HCT116 (cell line): ENCODE data around the gene LHB. TPM values are rescaled to one million over a fixed set of nuclear protein-coding genes. Genes with fewer than 3 reads are reported as not detected.

Experiments
- ATAC-seq: fragments of 200-7000 bp; cut with Tn5 transposase; 2 replicates; pipeline ENCODE4 v1.9.1; 2020; ENCODE audit warnings: mild to moderate bottlenecking, moderate library complexity
- BruUV-seq: library from RNA; stranded (reverse); fragments of 400-500 nt; replicated peaks from 2 replicates; lab custom pipeline; 2021; lab: Mats Ljungman, UMichigan
- CTCF ChIA-PET: fragments of 300-600 bp; sonication (Branson Sonifier 250); formaldehyde crosslinking; loops from one replicate; lab custom pipeline; 2021; ENCODE audit warnings: antibody characterized with exemption; lab: Charles Lee
- POLR2A ChIA-PET: fragments of 300-600, 350-600 bp; sonication (Branson Sonifier 250); formaldehyde crosslinking; loops from one replicate; lab custom pipeline; 2021; ENCODE audit warnings: antibody characterized with exemption; lab: Charles Lee
- RAD21 ChIA-PET, 2 experiments: fragments of 300-600 bp; sonication (Branson Sonifier 250); formaldehyde crosslinking; loops; one replicate each; lab custom pipeline; 2023; ENCODE audit warnings: low total read pairs in 2 of 2; ENCODE audit not compliant: uncharacterized antibody in 2 of 2, unreplicated experiment in 2 of 2, low non-redundant PET in 1 of 2; lab: Charles Lee
- DNase-seq: peaks from one replicate; pipeline ENCODE4 v3.0.0-alpha.2; 2010; ENCODE audit warnings: low read depth, low spot score
- H2AFZ ChIP-seq: fragments of 200-600 bp; shearing (Covaris generic), sonication (generic); 2 replicates; pipeline ENCODE4 v1.6.1; 2017; ENCODE audit warnings: low read depth, mixed run types, mixed read lengths, antibody characterized with exemption, low read length; ENCODE audit not compliant: poor library complexity, severe bottlenecking
- H3K27ac ChIP-seq: 2 replicates; pipeline ENCODE4 v1.5.1; 2012; ENCODE audit warnings: low read depth, low read length
- H3K27me3 ChIP-seq: fragments of 200-600 bp; sonication (generic); 2 replicates; pipeline ENCODE4 v1.6.1; 2016; ENCODE audit warnings: mixed run types, low read length, mixed read lengths; ENCODE audit not compliant: insufficient read depth
- H3K36me3 ChIP-seq, 2 experiments: fragments of 200-500 bp in 1 of 2; fragments of 200-600 bp in 1 of 2; sonication (Bioruptor generic) in 1 of 2; sonication (generic) in 1 of 2; 2 replicates each; pipeline versions ENCODE4 v1.5.1 to v1.6.1; 2014 to 2016; ENCODE audit warnings: low read length in 2 of 2, inconsistent platforms in 1 of 2, mixed read lengths in 1 of 2, mixed run types in 1 of 2; ENCODE audit not compliant: insufficient read depth in 2 of 2, control insufficient read depth in 1 of 2
- H3K4me1 ChIP-seq, 2 experiments: fragments of 200-600 bp in 1 of 2; sonication (generic) in 1 of 2; 2 replicates each; pipeline versions ENCODE4 v1.5.1 to v1.6.1; 2012 to 2017; ENCODE audit warnings: low read length in 2 of 2, inconsistent platforms in 1 of 2, mild to moderate bottlenecking in 1 of 2, mixed read lengths in 1 of 2, mixed run types in 1 of 2, moderate library complexity in 1 of 2; ENCODE audit not compliant: insufficient read depth in 2 of 2, control insufficient read depth in 1 of 2
- H3K4me2 ChIP-seq: fragments of 200-600 bp; sonication (generic); 2 replicates; pipeline ENCODE4 v1.6.1; 2017; ENCODE audit warnings: mixed run types, low read length, mixed read lengths
- H3K4me3 ChIP-seq, 2 experiments: fragments of 200-600 bp in 1 of 2; sonication (generic) in 1 of 2; replicated peaks in 1 of 2; 2 replicates each; pipeline ENCODE4 v1.5.1; 2011 to 2016; ENCODE audit warnings: low read length in 2 of 2, control low read depth in 1 of 2, low read depth in 1 of 2, mild to moderate bottlenecking in 1 of 2, mixed read lengths in 1 of 2, mixed run types in 1 of 2
- H3K79me2 ChIP-seq: fragments of 200-600 bp; sonication (generic); 2 replicates; pipeline ENCODE4 v1.6.1; 2017; ENCODE audit warnings: mild to moderate bottlenecking, mixed run types, low read length, moderate library complexity, mixed read lengths; ENCODE audit not compliant: insufficient read depth
- H3K9ac ChIP-seq: fragments of 200-600 bp; sonication (generic); 2 replicates; pipeline ENCODE4 v1.6.1; 2016; ENCODE audit warnings: low read length, mixed read lengths
- H3K9me2 ChIP-seq: fragments of 200-600 bp; sonication (generic), shearing (Covaris generic); 2 replicates; pipeline ENCODE4 v1.6.1; 2017; ENCODE audit warnings: mixed run types, mild to moderate bottlenecking, moderate library complexity; ENCODE audit not compliant: insufficient read depth
- H3K9me3 ChIP-seq, 2 experiments: fragments of 200-500 bp in 1 of 2; fragments of 200-600 bp in 1 of 2; sonication (Bioruptor generic) in 1 of 2; sonication (generic) in 1 of 2; 2 replicates each; pipeline ENCODE4 v1.6.1; 2014 to 2017; ENCODE audit warnings: low read length in 2 of 2, mixed read lengths in 2 of 2, inconsistent platforms in 1 of 2, low read depth in 1 of 2, mild to moderate bottlenecking in 1 of 2, mixed run types in 1 of 2, moderate library complexity in 1 of 2; ENCODE audit not compliant: control insufficient read depth in 1 of 2, insufficient read depth in 1 of 2
- H4K20me1 ChIP-seq: fragments of 200-600 bp; sonication (generic), shearing (Covaris generic); 2 replicates; pipeline ENCODE4 v1.6.1; 2017; ENCODE audit warnings: mixed run types, mild to moderate bottlenecking, moderate library complexity; ENCODE audit not compliant: insufficient read depth
- CBX3 ChIP-seq: IDR thresholded peaks from 2 replicates; pipeline ENCODE4 v1.6.1; 2012; ENCODE audit warnings: low read depth
- CEBPB ChIP-seq: IDR thresholded peaks from 2 replicates; pipeline ENCODE4 v1.6.1; 2012; ENCODE audit warnings: low read depth
- CTCF ChIP-seq, 3 experiments: fragments of 200-600 bp in 1 of 3; sonication (generic) in 1 of 3; IDR thresholded peaks in 2 of 3; conservative IDR thresholded peaks in 1 of 3; 2 replicates each; pipeline ENCODE4 v1.5.1; 2012 to 2017; ENCODE audit warnings: low read depth in 2 of 3, low read length in 2 of 3, antibody characterized with exemption in 1 of 3, borderline replicate concordance in 1 of 3, control low read depth in 1 of 3, mild to moderate bottlenecking in 1 of 3, mixed read lengths in 1 of 3, mixed run types in 1 of 3, moderate library complexity in 1 of 3; ENCODE audit not compliant: insufficient read depth in 1 of 3
- ELF1 ChIP-seq: IDR thresholded peaks from 2 replicates; pipeline ENCODE4 v1.6.1; 2012; ENCODE audit warnings: low read depth, borderline replicate concordance
- EZH2 ChIP-seq: fragments of 200-600 bp; sonication (generic); IDR thresholded peaks from 2 replicates; pipeline ENCODE4 v1.6.1; 2017; ENCODE audit warnings: antibody characterized with exemption, mixed run types
- FOSL1 ChIP-seq: IDR thresholded peaks from 2 replicates; pipeline ENCODE4 v1.6.1; 2012; ENCODE audit warnings: low read depth
- JUND ChIP-seq: IDR thresholded peaks from 2 replicates; pipeline ENCODE4 v1.6.1; 2012
- POLR2A ChIP-seq: IDR thresholded peaks from 2 replicates; pipeline ENCODE4 v1.7.0; 2011; ENCODE audit warnings: borderline replicate concordance; ENCODE audit not compliant: insufficient read depth, insufficient read length; ENCODE audit errors: extremely low read depth
- POLR2AphosphoS5 ChIP-seq: IDR thresholded peaks from 2 replicates; pipeline ENCODE4 v1.6.1; 2011; ENCODE audit warnings: mild to moderate bottlenecking, low read depth, low read length, moderate library complexity
- SP1 ChIP-seq: IDR thresholded peaks from 2 replicates; pipeline ENCODE4 v1.6.1; 2012; ENCODE audit warnings: low read depth
- SRF ChIP-seq: IDR thresholded peaks from 2 replicates; pipeline ENCODE4 v1.6.1; 2012; ENCODE audit warnings: low read depth
- YY1 ChIP-seq: IDR thresholded peaks from 2 replicates; pipeline ENCODE4 v1.6.1; 2011; ENCODE audit warnings: low read length, low read depth, moderate library complexity, mild to moderate bottlenecking; ENCODE audit not compliant: insufficient replicate concordance; ENCODE audit errors: extremely low read depth
- ZFX ChIP-seq: fragments of 450-650 bp; IDR thresholded peaks from 2 replicates; pipeline ENCODE4 v1.6.1; 2017
- ZNF274 ChIP-seq: fragments of 200-500 bp; sonication (Bioruptor generic); IDR thresholded peaks from 2 replicates; pipeline ENCODE4 v1.6.1; 2014; ENCODE audit warnings: mild to moderate bottlenecking, low read depth, low read length, inconsistent platforms
- intact Hi-C: fragments of 100-400 bp; cut with micrococcal nuclease; formaldehyde crosslinking; loops from 2 replicates; pipeline ENCODE4 v1.10.0; 2022
- total RNA-seq: library from RNA; stranded (reverse); gene quantifications from one replicate; pipeline ENCODE4 v1.2.1, GENCODE V29; 2021; ENCODE audit not compliant: unreplicated experiment
- TF ChIP-seq, protein P1 (sequence below): IDR thresholded peaks from 2 replicates; pipeline ENCODE4 v1.6.1; 2012
- TF ChIP-seq, protein P2 (sequence below): IDR thresholded peaks from 2 replicates; pipeline ENCODE4 v1.6.1; 2012; ENCODE audit warnings: low read depth

LHB gene
- total RNA-seq, 1 experiment from 2014 or later = 3.7 TPM

GRCh38 chr19:48966541-48967345 is 50.1 kb downstream of the LHB start:
- peaks cover 9% of the 10 kb centered on the region; the same call in 1 of the 2 replicates for H4K20me1 ChIP-seq
- peaks cover 3 to 26% of the 10 kb centered on the region in 2 experiments; a peak in 3 of 4 replicates for H3K36me3 ChIP-seq
- H3K27me3 ChIP-seq = no peaks in the 10 kb centered on the region
- H2AFZ ChIP-seq = no peak overlapping the region
- H3K27ac ChIP-seq = peak overlapping the region; percentile 75
- intact Hi-C loops = loop anchor here (5.0 kb wide), 1 partner anchor 94 kb away; the partner anchor contains the start of gene PPP1R15A
- no peak for DNase-seq
- H3K4me2 ChIP-seq = peak overlapping the region; percentile 83
- peaks cover 27 to 54% of the 10 kb centered on the region in 2 experiments for H3K4me1 ChIP-seq
- H3K79me2 ChIP-seq = peaks cover 16% of the 10 kb centered on the region
- RAD21 ChIA-PET = interaction anchor here in 1 of 2 experiments (0.7 kb wide), 1 partner anchor 32 kb away, joined by 3 read pairs; no protein-coding TSS in a partner anchor
- no peaks in the 10 kb centered on the region for H3K9me3 ChIP-seq
- peak overlapping the region; percentile 78 for H3K9ac ChIP-seq
- H3K9me2 ChIP-seq = no peaks in the 10 kb centered on the region
- ATAC-seq = no peak
- peak overlapping the region; percentile 73 to 84 for H3K4me3 ChIP-seq
- CTCF ChIA-PET = interaction anchor here (0.6 to 1.3 kb wide), 3 partner anchors 124 to 179 kb away, joined by 3 to 4 read pairs (median 3); no protein-coding TSS in a partner anchor
- no TSS peak for BruUV-seq
- TF ChIP-seq POLR2A (no peak), JUND (peak; percentile 2; the same call in 1 of the 2 replicates), FOSL1 (no peak), ELF1 (no peak), CTCF (IDR thresholded peaks at IDR 0.05 in 2 of 3, conservative IDR thresholded peaks at IDR 0.05 in 1 of 3; ENCODE audit: borderline replicate concordance in 1 of 3, insufficient read depth in 1 of 3, low read depth in 2 of 3, low read length in 2 of 3) (no peak), ZNF274 (no peak), SRF (no peak), SP1 (peak; percentile 19; the same call in 1 of the 2 replicates), YY1 (no peak), EZH2 (no peak), POLR2AphosphoS5 (peak; percentile 57; the same call in 1 of the 2 replicates), ZFX (no peak), CEBPB (no peak), CBX3 (no peak)
- TF ChIP-seq, protein P1, sequence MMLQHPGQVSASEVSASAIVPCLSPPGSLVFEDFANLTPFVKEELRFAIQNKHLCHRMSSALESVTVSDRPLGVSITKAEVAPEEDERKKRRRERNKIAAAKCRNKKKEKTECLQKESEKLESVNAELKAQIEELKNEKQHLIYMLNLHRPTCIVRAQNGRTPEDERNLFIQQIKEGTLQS = no peak
- TF ChIP-seq, protein P2, sequence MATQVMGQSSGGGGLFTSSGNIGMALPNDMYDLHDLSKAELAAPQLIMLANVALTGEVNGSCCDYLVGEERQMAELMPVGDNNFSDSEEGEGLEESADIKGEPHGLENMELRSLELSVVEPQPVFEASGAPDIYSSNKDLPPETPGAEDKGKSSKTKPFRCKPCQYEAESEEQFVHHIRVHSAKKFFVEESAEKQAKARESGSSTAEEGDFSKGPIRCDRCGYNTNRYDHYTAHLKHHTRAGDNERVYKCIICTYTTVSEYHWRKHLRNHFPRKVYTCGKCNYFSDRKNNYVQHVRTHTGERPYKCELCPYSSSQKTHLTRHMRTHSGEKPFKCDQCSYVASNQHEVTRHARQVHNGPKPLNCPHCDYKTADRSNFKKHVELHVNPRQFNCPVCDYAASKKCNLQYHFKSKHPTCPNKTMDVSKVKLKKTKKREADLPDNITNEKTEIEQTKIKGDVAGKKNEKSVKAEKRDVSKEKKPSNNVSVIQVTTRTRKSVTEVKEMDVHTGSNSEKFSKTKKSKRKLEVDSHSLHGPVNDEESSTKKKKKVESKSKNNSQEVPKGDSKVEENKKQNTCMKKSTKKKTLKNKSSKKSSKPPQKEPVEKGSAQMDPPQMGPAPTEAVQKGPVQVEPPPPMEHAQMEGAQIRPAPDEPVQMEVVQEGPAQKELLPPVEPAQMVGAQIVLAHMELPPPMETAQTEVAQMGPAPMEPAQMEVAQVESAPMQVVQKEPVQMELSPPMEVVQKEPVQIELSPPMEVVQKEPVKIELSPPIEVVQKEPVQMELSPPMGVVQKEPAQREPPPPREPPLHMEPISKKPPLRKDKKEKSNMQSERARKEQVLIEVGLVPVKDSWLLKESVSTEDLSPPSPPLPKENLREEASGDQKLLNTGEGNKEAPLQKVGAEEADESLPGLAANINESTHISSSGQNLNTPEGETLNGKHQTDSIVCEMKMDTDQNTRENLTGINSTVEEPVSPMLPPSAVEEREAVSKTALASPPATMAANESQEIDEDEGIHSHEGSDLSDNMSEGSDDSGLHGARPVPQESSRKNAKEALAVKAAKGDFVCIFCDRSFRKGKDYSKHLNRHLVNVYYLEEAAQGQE = no peak
- POLR2A ChIA-PET = interaction anchor here (0.8 to 2.4 kb wide), 12 partner anchors 9 to 124 kb away, joined by 3 to 9 read pairs (median 3); partner anchors contain the start of genes GYS1, NUCB1, PPP1R15A and RUVBL2
